Brain microvascular endothelial cell (primary cell): ENCODE measurements around the gene ADH5.

Experiments used
- DNase-seq: peaks from one replicate; pipeline ENCODE4 v3.0.0-alpha.2; 2020
- H3K27ac ChIP-seq: fragments of 250-450 bp; sonication (Bioruptor Pico); 2 replicates; pipeline ENCODE4 v1.5.1; 2020; ENCODE audit warnings: mild to moderate bottlenecking, moderate library complexity
- H3K27me3 ChIP-seq: fragments of 250-450 bp; sonication (Bioruptor Pico); replicated peaks from 2 replicates; pipeline ENCODE4 v1.5.1; 2020; ENCODE audit warnings: mild to moderate bottlenecking
- H3K36me3 ChIP-seq: fragments of 250-450 bp; sonication (Bioruptor Pico); replicated peaks from 2 replicates; pipeline ENCODE4 v1.5.1; 2020; ENCODE audit warnings: mild to moderate bottlenecking
- H3K4me3 ChIP-seq: 2 replicates; pipeline ENCODE4 v1.5.1; 2011; ENCODE audit warnings: low read depth, mild to moderate bottlenecking, control low read depth, low read length, moderate library complexity
- in situ Hi-C: cut with HindIII; loops from 2 replicates; pipeline ENCODE4 v1.10.0; 2017; ENCODE audit warnings: low sequenced_read_pairs, low pct_ligation_motif_present
- TF ChIP-seq, protein P1 (sequence below): IDR thresholded peaks from 2 replicates; pipeline ENCODE4 v1.5.1; 2011; ENCODE audit warnings: low read depth, mild to moderate bottlenecking, moderate library complexity, low read length, control low read depth, inconsistent platforms; ENCODE audit errors: missing control alignments

Gene ADH5

DNA sequence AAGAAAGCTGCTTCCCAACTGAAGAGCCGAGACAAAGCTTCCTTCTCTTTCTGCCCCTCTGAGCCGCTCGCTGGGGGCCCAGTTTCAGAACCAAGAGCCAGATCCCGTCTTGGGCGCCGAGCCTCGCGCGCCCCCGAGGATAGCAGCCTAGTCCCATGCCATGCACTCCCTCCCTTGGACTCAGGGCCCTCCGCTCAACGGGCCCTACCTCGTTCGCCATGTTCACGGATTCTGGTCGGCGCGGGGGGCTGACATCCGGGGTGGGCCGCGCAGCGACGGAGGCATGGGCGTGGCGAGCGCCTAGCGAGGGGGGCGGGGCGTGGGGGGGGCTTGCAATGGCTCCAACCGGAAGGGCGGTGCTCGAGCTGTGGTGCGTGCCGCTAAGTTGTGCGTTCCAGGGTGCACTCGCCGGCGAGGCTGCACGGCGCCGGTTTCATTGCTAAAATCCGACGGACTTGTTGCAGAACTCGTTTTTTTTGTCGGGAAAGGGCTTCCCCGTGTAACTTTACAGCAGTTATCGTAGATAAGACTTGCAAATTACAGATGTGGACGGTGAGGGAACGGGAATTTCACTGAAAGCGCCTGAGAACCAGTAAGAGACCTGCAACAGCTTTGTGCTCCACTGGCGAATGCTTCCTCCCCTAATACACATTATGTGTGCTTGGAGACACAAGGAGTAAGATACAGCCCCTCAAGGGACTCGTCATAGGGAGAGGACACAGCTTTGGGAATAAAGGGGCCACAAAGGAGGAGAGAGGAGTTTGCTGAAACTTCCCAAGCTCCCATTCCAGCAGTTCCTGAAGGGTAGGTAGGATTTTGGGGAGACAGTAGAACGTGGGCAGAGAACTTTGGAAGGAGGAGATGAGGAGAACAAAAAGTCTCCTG is at the start of gene ADH5:
Gene ADH5 (minus strand): TSS at position 308 of the 885 bp plus-strand sequence. CDS start 88 bp downstream, at position 220.
- Histone ChIP-seq H3K4me3 (peak within 1 kb of the TSS; percentile 87), H3K27me3 (no peaks in the 10 kb centered on the region), H3K27ac (peak within 1 kb of the TSS; percentile 75), H3K36me3 (peaks cover 11% of the 10 kb centered on the region)
- TF ChIP-seq, protein P1, sequence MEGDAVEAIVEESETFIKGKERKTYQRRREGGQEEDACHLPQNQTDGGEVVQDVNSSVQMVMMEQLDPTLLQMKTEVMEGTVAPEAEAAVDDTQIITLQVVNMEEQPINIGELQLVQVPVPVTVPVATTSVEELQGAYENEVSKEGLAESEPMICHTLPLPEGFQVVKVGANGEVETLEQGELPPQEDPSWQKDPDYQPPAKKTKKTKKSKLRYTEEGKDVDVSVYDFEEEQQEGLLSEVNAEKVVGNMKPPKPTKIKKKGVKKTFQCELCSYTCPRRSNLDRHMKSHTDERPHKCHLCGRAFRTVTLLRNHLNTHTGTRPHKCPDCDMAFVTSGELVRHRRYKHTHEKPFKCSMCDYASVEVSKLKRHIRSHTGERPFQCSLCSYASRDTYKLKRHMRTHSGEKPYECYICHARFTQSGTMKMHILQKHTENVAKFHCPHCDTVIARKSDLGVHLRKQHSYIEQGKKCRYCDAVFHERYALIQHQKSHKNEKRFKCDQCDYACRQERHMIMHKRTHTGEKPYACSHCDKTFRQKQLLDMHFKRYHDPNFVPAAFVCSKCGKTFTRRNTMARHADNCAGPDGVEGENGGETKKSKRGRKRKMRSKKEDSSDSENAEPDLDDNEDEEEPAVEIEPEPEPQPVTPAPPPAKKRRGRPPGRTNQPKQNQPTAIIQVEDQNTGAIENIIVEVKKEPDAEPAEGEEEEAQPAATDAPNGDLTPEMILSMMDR, result no peak
- in situ Hi-C loops, result no loop called here
- peak; percentile 74 for DNase-seq

DNA sequence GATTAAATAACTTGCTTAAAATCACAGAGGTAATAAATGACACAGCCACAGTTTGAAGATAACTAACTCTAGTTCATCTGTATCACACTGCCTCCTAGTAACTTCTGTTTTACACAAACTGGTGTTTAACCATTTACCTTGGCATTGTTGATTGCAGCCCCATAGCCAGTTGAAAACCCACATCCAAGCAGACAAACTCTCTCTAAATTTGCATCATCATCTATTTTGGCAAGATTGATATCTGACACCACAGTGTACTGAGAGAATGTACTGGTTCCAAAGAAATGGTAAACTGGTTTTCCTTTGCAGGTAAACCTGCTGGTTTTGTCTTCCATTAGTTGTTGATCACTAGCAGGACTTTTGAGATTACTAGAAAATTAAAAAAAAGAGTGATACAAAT is 47.7 kb upstream of the ADH5 start:
- in situ Hi-C loops, result no loop called here
- Histone ChIP-seq H3K36me3 (no peaks in the 10 kb centered on the region), H3K27ac (no peak overlapping the region), H3K27me3 (no peaks in the 10 kb centered on the region), H3K4me3 (no peak overlapping the region)
- TF ChIP-seq, protein P1, result no peak
- no peak for DNase-seq

DNA sequence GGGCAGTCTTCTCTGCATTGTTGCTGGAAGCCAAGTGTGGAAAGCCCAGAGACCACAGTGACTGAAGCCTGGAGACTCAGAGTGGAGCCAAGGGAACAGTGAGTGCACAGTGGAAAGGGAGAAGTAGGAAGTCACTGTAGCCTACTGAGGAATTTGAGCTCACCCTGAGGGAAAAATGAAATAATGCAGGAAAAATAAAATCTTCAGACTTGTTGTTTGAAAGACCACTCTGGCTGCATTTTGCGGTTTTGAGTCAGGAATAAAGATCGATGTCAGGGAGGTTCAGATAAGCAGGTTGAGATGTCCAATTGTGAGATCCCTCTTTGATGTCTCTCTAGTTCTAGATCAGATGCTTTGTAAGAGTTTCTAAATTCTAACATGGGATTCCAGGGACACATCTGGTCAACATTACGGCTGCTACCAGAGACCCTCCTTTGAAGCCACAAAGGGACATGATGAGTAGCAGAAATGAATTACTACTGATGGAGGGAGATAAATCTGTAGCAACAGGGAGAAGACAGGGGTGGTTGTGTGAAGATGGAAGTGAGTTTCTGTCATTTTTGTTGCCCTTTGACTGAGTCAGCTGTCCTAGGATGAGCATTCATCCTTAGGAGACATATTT is 47.1 kb upstream of the ADH5 start:
- TF ChIP-seq, protein P1, result no peak
- in situ Hi-C loops, result no loop called here
- no peaks in the 10 kb centered on the region for H3K27me3 ChIP-seq
- no peak overlapping the region for H3K4me3 ChIP-seq
- H3K36me3 ChIP-seq, result no peaks in the 10 kb centered on the region
- no peak for DNase-seq
- no peak overlapping the region for H3K27ac ChIP-seq

DNA sequence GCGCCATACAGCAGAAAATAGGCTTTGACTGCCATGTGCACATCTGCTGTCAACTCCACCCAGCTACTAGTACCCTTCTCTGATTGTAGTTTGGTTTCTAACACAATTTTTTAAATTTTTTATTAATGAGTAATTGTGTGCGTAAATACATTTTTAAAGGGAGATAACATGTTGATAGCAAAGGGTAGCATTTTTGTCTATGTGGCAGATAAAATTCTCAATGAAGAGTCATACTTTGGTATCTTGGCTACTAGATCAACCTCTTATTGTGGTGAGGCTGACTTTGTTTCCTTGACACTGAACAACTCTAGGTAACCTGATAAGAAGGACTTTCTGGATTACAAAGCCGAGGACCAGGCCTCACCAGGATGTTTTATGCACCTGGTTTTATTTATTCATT is 46.0 kb upstream of the ADH5 start:
- TF ChIP-seq, protein P1, result no peak
- in situ Hi-C loops, result no loop called here
- Histone ChIP-seq H3K27ac (no peak overlapping the region), H3K36me3 (no peaks in the 10 kb centered on the region), H3K4me3 (no peak overlapping the region), H3K27me3 (no peaks in the 10 kb centered on the region)
- DNase-seq, result peak; percentile 25

DNA sequence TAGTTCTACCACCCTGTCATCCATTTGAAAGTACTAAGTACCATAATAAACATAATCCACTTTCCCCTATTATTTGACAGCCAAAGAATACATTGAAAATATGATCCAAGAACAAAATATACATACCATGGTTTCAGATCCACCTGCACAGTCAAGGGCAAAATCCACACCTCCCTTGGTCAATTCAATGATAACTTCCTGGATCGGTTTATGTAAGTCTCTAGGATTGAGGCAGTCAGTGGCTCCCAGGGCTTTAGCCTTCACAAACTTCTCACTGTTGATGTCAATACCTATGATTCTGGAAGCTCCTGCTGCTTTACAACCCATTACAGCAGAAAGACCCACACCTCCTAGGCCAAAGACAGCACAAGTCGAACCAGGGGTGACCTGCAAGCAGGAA is 42.8 kb upstream of the ADH5 start:
- TF ChIP-seq, protein P1, result no peak
- Histone ChIP-seq H3K4me3 (no peak overlapping the region), H3K27me3 (no peaks in the 10 kb centered on the region), H3K36me3 (no peaks in the 10 kb centered on the region), H3K27ac (no peak overlapping the region)
- in situ Hi-C loops, result no loop called here
- DNase-seq, result no peak
